B cell (primary cell): ENCODE data around the gene DRAXIN. TPM values are rescaled to one million over a fixed set of nuclear protein-coding genes. Genes with fewer than 3 reads are reported as not detected.
A peak's percentile ranks its signal among the peaks of the same experiment; 100 is the strongest.

ENCODE experiments used
- ATAC-seq: fragments of 200-7000 bp; cut with Tn5 transposase; one replicate; pipeline ENCODE4 v1.10.0; 2021; ENCODE audit warnings: low read depth, mild to moderate bottlenecking, moderate number of reproducible peaks, moderate library complexity
- CTCF ChIA-PET: fragments of 350-600 bp; sonication (Branson Sonifier 250); formaldehyde crosslinking; loops from one replicate; lab custom pipeline; 2021; ENCODE audit warnings: antibody characterized with exemption, inconsistent platforms; lab: Charles Lee
- POLR2A ChIA-PET: fragments of 350-600 bp; sonication (Branson Sonifier 250); formaldehyde crosslinking; loops from one replicate; lab custom pipeline; 2021; ENCODE audit warnings: antibody characterized with exemption; lab: Charles Lee
- DNase-seq: peaks from one replicate; pipeline ENCODE4 v3.0.0; 2013
- H2AFZ ChIP-seq: 2 replicates; pipeline ENCODE4 v1.6.1; 2012; ENCODE audit warnings: mild to moderate bottlenecking, low read depth, low read length; ENCODE audit not compliant: insufficient read depth, poor library complexity, severe bottlenecking
- H3K27ac ChIP-seq, 2 donors: 1 replicate in 1 of 2; 2 replicates in 1 of 2; pipeline ENCODE4 v1.5.1; 2012 to 2013; ENCODE audit warnings: low read length in 2 of 2, mild to moderate bottlenecking in 2 of 2, moderate library complexity in 1 of 2
- H3K27me3 ChIP-seq, 4 experiments: fragments of 200-600 bp in 1 of 4; sonication (generic) in 1 of 4; replicated peaks in 1 of 4; 1 replicate in 2 of 4; 2 replicates in 2 of 4; pipeline versions ENCODE4 v1.6.1 to v1.7.0; 2013 to 2016; ENCODE audit warnings: low read length in 3 of 4, mild to moderate bottlenecking in 2 of 4, mixed read lengths in 1 of 4, moderate library complexity in 1 of 4; ENCODE audit not compliant: insufficient read depth in 4 of 4, control insufficient read depth in 3 of 4; ENCODE audit errors: control extremely low read depth in 1 of 4
- H3K36me3 ChIP-seq, 2 experiments: replicated peaks in 1 of 2; 1 replicate in 1 of 2; 2 replicates in 1 of 2; pipeline versions ENCODE4 v1.6.1 to v1.7.1; 2013; ENCODE audit warnings: low read length in 1 of 2; ENCODE audit not compliant: insufficient read depth in 2 of 2, control insufficient read depth in 1 of 2; ENCODE audit errors: control extremely low read depth in 1 of 2, extremely low read depth in 1 of 2
- H3K4me1 ChIP-seq, 2 donors: fragments of 200-600 bp in 1 of 2; sonication (generic) in 1 of 2; 1 replicate in 1 of 2; 2 replicates in 1 of 2; pipeline versions ENCODE4 v1.5.1 to v1.6.1; 2013 to 2017; ENCODE audit warnings: low read length in 2 of 2; ENCODE audit not compliant: control insufficient read depth in 2 of 2, insufficient read depth in 2 of 2
- H3K4me2 ChIP-seq: replicated peaks from 2 replicates; pipeline ENCODE3; 2012; ENCODE audit warnings: mild to moderate bottlenecking, low read depth, low read length; ENCODE audit not compliant: poor library complexity, severe bottlenecking
- H3K4me3 ChIP-seq, 5 experiments: fragments of 200-600 bp in 1 of 5; sonication (generic) in 1 of 5; 1 replicate in 3 of 5; 2 replicates in 2 of 5; pipeline versions ENCODE4 v1.5.1 to v1.7.0; 2011 to 2016; ENCODE audit warnings: low read length in 4 of 5, mild to moderate bottlenecking in 4 of 5, low read depth in 2 of 5, control low read depth in 1 of 5, moderate library complexity in 1 of 5; ENCODE audit not compliant: insufficient read depth in 1 of 5; ENCODE audit errors: control extremely low read depth in 1 of 5, extremely low read depth in 1 of 5
- H3K79me2 ChIP-seq: fragments of 200-600 bp; sonication (generic); one replicate; pipeline ENCODE4 v1.6.0; 2016; ENCODE audit warnings: low read length; ENCODE audit not compliant: control insufficient read depth, insufficient read depth
- H3K9ac ChIP-seq: fragments of 200-600 bp; sonication (generic); 2 replicates; pipeline ENCODE4 v1.6.1; 2017; ENCODE audit warnings: mild to moderate bottlenecking, low read length, moderate library complexity
- H3K9me3 ChIP-seq, 3 donors: one replicate each; pipeline versions ENCODE4 v1.6.1 to v1.7.1; 2013; ENCODE audit warnings: low read length in 2 of 3; ENCODE audit not compliant: control insufficient read depth in 2 of 3, insufficient read depth in 1 of 3; ENCODE audit errors: control extremely low read depth in 1 of 3
- H4K20me1 ChIP-seq: 2 replicates; pipeline ENCODE4 v1.6.0; 2012; ENCODE audit warnings: mild to moderate bottlenecking, low read length; ENCODE audit not compliant: insufficient read depth, control insufficient read depth, poor library complexity, severe bottlenecking
- H3K27ac Mint-ChIP-seq: one replicate; pipeline ENCODE4 v1.8.0; 2021; ENCODE audit warnings: mixed read lengths
- H3K27me3 Mint-ChIP-seq: one replicate; pipeline ENCODE4 v1.8.0; 2021; ENCODE audit warnings: mixed read lengths
- H3K4me1 Mint-ChIP-seq: one replicate; pipeline ENCODE4 v1.8.0; 2021; ENCODE audit warnings: mixed read lengths
- H3K4me3 Mint-ChIP-seq: one replicate; pipeline ENCODE4 v1.8.0; 2021; ENCODE audit warnings: mixed read lengths
- H3K9me3 Mint-ChIP-seq: one replicate; pipeline ENCODE4 v1.8.0; 2022; ENCODE audit warnings: mixed read lengths; ENCODE audit not compliant: insufficient read depth
- CTCF ChIP-seq: fragments of 200-600 bp; IDR thresholded peaks from one replicate; pipeline ENCODE4 v1.8.0; 2022; ENCODE audit warnings: antibody characterized with exemption, mild to moderate bottlenecking
- EZH2 ChIP-seq: IDR thresholded peaks from 2 replicates; pipeline ENCODE4 v1.6.1; 2012; ENCODE audit warnings: borderline replicate concordance, low read depth, mild to moderate bottlenecking, moderate library complexity, low read length; ENCODE audit not compliant: insufficient read depth, poor library complexity, severe bottlenecking
- WGBS: methylation state at CpG from one replicate; pipeline ENCODE4 v1.1.5; 2013; ENCODE audit warnings: missing lambda C conversion rate; ENCODE audit not compliant: insufficient coverage; 5-methylcytosine and 5-hydroxymethylcytosine counted together
- intact Hi-C: fragments of 100-400 bp; cut with micrococcal nuclease; formaldehyde crosslinking; loops from one replicate; pipeline ENCODE4 v1.10.0; 2022
- polyA plus RNA-seq: library from polyadenylated mRNA; depleted of rRNA; stranded (reverse); fragments of >200 nt; gene quantifications from 2 replicates; pipeline ENCODE4 v1.2.3, GENCODE V29; 2012
- total RNA-seq, 2 donors: library from RNA; stranded (reverse); fragments of 120-200 nt in 1 of 2; gene quantifications; 1 replicate in 1 of 2; 2 replicates in 1 of 2; pipeline versions ENCODE4 v1.2.3 to v1.2.4, GENCODE V29; 2013 to 2022

The DRAXIN gene
- total and polyA plus RNA-seq, 2 donors (not counting 1 experiment from before 2014, with no cell fraction given) = 0.21 to 0.30 TPM

GRCh38 chr1:11682287-11682771 is 9.2 kb upstream of the DRAXIN start:
- intact Hi-C loops = loop anchor here (5.0 to 10.0 kb wide), 2 partner anchors 125 to 988 kb away; partner anchors contain the start of genes CLCN6 and MTHFR
- DNase-seq (no peak), ATAC-seq (no peak)
- Histone ChIP-seq H3K4me3 (no peak overlapping the region), H2AFZ (peak overlapping the region; percentile 96), H3K36me3 (no peaks in the 10 kb centered on the region), H3K79me2 (no peaks in the 10 kb centered on the region), H3K9ac (no peak overlapping the region), H3K4me2 (peak overlapping the region; percentile 97), H3K27me3 (peaks cover 0 to 4% (median 0%) of the 10 kb centered on the region in 4 experiments), H3K27ac (no peak overlapping the region), H3K4me1 (peaks cover 11 to 20% of the 10 kb centered on the region in 2 donors), H3K9me3 (no peaks in the 10 kb centered on the region), H4K20me1 (no peaks in the 10 kb centered on the region)
- Mint-ChIP-seq H3K4me1 (peaks cover 20% of the 10 kb centered on the region), H3K27ac (peak overlapping the region; percentile 50), H3K27me3 (no peaks in the 10 kb centered on the region), H3K4me3 (peak overlapping the region; percentile 92), H3K9me3 (no peaks in the 10 kb centered on the region)
- WGBS = 75% methylated on average over 5 of the region's 7 CpGs
- no peak for TF ChIP-seq CTCF
- ChIA-PET CTCF (interaction anchor here (0.7 to 4.2 kb wide), 9 partner anchors 8 to 401 kb away, joined by 3 to 23 read pairs (median 5); partner anchors contain the start of gene FBXO6), POLR2A (interaction anchor here (1.4 to 2.5 kb wide), 4 partner anchors 18 to 228 kb away, joined by 6 to 20 read pairs (median 8); partner anchors contain the start of gene FBXO6)

- H3K4me1 ChIP-seq = peaks cover 11 to 20% of the 10 kb centered on the region in 2 donors
- H2AFZ ChIP-seq = no peak overlapping the region
- ChIA-PET POLR2A (interaction anchor here (1.6 kb wide), 1 partner anchor 37 kb away, joined by 9 read pairs; no protein-coding TSS in a partner anchor), CTCF (interaction anchor here (1.0 to 4.2 kb wide), 5 partner anchors 10 to 37 kb away, joined by 3 to 23 read pairs (median 7); partner anchors contain the start of gene FBXO6)
- 88% methylated on average over 1 of the region's 1 CpG for whole genome bisulfite sequencing
- DNase-seq (no peak), ATAC-seq (no peak)
- no peak overlapping the region for H3K27ac Mint-ChIP-seq
- no peak overlapping the region for H3K4me3 Mint-ChIP-seq
- no peak overlapping the region for H3K27ac ChIP-seq
- no peak overlapping the region for H3K9ac ChIP-seq
- H3K9me3 ChIP-seq = no peaks in the 10 kb centered on the region
- H3K36me3 ChIP-seq = no peaks in the 10 kb centered on the region
- H3K27me3 ChIP-seq = peaks cover 0 to 6% (median 0%) of the 10 kb centered on the region in 4 experiments
- peaks cover 20% of the 10 kb centered on the region for H3K4me1 Mint-ChIP-seq
- intact Hi-C loops = loop anchor here (5.0 to 10.0 kb wide), 2 partner anchors 125 to 988 kb away; partner anchors contain the start of genes CLCN6 and MTHFR
- no peaks in the 10 kb centered on the region for H3K9me3 Mint-ChIP-seq
- H3K79me2 ChIP-seq = no peaks in the 10 kb centered on the region
- no peak overlapping the region for H3K4me2 ChIP-seq
- H3K27me3 Mint-ChIP-seq = peaks cover 3% of the 10 kb centered on the region
- TF ChIP-seq EZH2 = no peak
- TF ChIP-seq CTCF = no peak
- no peaks in the 10 kb centered on the region for H4K20me1 ChIP-seq
- H3K4me3 ChIP-seq = no peak overlapping the region
These were observed 8.7 kb upstream of the DRAXIN start for GRCh38 chr1:11682799-11683198.
